NAMALWA (cell line): Measurements from ENCODE around the gene TTC33.
A peak's percentile ranks its signal among the peaks of the same experiment; 100 is the strongest.
"Not testable (repeated sequence)": the region's sequence is repeated elsewhere in the genome, so short reads cannot be mapped to it uniquely, and the experiment has no call there.

ENCODE experiments used
- DNase-seq: peaks from one replicate; pipeline ENCODE4 v3.0.0-alpha.2; 2015; ENCODE audit warnings: low spot score

TTC33 gene

DNA sequence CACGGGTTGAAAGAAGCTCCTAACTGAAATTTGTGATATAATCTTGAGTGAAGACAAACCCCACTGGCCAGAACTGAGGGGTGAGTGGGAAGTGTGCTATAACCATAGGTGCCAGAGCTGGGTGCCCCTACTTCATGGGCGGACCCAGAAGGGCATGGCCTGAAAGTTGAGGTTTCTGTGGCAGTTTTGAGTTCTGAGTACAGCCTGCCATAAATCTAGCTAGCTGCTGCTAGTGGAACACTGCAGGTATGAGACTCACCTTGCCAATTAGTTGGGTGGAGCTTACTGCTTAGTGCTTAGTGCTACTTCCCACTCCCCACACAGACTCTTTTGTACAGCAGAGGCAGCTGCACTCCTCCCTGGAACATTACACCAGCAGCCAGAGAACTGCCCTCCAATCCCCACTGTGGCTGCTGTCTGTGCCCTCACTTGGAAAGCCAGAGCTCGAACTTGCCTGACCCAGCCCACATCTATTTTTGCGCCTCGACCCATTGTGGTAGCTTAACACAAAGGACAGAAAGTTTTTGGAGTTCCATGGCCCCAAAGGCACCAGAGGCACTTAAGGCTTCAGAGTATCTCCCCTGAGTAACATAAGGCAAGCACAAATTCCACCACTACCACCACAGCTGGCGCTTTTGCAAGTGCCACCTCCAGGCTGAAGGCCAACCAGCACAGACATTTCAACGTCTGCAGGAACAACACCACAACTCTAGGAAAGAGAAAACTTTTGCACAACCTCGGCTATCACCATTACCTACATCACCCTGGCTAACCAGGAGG is 103.1 kb downstream of the TTC33 start:
- peak; percentile 18 for DNase-seq

DNA sequence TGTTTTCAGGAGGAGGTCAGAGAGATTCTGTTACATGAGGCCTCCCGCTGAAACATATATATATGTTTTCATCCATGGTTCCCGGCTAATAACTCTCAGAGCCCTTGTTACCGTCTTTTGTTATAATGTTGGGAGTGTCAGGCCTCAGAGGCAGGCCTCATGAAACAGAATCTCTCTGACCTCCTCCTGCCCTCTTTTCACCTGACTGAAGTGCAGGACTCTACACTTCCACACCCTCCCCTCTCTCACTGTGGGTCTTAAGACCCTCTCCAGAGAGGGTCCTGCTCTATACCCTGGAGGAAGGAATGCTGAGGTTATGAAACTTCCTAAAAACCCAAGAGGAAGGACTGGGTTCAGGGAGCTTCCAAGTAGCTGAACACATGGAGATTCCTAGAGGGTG is 104.6 kb downstream of the TTC33 start:
- no peak for DNase-seq

DNA sequence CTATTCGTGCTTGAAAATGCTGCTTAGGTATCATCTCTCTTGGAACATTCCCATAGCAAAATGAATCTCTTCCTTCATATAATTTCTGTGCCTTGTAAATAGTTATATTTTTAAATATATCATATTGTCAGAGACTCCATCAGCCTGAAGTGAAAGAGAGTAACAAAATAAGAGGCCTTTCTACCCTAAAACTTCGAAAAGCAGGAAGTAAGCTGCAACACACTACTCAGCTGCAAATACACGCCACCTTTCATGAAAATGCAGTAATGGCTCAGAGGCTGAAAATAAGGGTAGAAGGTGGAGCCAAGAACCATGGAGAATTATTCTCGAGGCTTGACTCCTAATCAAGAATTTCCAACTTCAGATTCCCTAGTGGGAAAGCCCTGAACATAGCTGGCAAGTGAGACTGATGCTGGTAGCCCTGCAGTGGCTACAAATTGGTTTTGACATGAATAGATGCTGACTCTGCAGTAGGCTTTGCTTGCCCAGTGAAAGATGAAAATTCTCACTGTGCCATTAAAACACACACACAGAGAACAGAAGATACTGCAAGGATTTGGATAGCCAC is 106.2 kb downstream of the TTC33 start:
- DNase-seq: peak; percentile 36

DNA sequence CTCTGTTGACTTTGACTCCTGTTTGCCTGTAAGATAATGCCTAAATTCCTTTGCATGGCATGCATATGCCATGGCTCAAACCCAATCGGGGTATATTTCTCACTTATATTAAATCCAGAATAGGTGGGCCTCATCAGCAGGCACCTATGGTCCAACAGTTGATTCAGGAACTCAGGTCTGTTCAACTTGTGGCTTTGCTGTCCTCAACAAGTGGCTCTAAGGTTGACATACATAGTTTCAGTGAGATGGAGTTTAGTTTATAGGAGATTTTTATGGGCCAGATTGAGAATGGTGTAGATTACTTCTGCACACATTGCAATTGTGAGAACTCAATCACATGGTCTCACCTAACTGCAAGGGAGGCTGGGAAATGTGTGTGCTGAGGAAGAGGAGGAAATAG is 107.6 kb downstream of the TTC33 start:
- no peak for DNase-seq

DNA sequence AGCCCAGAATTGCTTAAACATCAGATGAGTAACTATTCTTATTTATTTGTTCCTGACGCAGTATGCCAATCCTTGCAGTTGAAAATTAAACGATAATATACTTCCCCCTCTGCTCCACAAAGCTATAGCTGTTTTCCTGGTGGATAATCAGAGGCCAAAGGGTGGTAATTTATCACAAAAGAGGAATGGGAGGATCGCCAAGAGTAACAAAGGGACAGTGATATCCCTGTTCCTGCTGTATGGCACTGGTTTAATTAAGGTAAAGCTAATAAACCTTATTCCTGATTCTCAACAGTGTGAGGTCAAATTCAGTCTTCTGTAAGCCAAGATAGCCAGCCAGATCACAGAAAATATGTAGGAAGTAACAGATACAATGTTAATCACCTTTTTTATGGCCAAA is 109.5 kb downstream of the TTC33 start:
- no peak for DNase-seq

DNA sequence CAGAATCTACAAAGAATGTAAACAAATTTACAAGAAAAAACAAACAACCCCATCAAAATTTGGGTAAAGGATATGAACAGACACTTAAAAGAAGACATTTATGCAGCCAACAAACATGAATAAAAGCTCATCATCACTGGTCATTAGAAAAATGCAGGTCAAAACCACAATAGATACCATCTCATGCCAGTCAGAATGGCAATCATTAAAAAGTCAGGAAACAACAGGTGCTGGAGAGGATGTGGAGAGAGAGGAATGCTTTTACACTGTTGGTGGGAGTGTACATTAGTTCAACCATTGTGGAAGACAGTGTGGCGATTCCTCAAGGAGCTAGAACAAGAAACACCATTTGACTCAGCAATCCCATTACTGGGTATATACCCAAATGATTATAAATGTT is 116.2 kb downstream of the TTC33 start:
- DNase-seq: not testable (repeated sequence)

DNA sequence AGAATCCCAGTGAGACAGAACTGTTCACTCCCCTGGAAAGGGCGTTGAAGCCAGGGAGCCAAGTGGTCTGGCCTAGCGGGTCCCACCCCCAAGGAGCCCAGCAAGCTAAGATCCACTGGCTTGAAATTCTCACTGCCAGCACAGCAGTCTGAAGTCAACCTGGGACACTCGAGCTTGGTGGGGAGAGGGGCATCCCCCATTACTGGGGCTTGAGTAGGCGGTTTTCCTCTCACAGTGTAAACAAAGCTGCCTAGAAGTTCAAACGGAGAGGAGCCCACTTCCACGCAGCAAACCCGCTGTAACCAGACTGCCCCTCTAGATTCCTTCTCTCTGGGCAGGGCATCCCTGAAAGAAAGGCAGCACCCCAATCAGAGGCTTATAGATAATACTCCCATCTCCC is 121.2 kb downstream of the TTC33 start:
- DNase-seq: no peak

DNA sequence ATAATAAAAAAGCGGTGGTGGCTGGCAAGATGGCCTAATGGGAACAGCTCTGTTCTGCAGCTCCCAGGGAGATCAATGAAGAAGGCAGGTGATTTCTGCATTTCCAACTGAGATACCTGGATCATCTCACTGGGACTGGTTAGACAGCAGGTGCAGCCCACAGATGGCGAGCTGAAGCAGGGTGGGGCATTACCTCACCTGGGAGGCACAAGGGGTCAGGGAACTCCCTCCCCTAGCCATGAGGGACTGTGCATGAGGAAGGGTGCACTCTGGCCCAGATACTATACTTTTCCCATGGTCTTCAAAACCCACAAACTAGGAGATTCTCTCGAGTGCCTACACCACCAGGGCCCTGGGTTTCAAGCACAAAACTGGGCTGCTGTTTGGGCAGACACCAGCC is 121.6 kb downstream of the TTC33 start:
- no peak for DNase-seq

DNA sequence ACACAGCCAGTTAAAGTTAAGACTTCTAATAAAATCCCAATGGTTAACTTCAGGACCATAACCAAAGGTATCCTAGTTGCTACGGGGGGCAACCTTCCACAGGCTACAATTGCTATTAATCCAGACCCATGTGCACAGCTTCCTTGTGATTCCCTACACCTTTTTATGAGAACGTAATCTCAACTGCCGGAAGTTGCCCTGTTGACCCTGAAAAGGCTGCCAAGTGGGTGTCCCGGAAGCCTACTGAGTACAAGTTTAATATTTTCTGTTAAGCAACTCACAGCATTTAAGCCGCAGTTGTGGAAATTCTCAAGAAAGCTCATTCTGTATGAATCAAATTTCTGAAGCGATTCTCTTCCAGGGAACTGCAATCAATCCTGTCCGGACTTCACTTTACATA is 124.5 kb downstream of the TTC33 start:
- no peak for DNase-seq

DNA sequence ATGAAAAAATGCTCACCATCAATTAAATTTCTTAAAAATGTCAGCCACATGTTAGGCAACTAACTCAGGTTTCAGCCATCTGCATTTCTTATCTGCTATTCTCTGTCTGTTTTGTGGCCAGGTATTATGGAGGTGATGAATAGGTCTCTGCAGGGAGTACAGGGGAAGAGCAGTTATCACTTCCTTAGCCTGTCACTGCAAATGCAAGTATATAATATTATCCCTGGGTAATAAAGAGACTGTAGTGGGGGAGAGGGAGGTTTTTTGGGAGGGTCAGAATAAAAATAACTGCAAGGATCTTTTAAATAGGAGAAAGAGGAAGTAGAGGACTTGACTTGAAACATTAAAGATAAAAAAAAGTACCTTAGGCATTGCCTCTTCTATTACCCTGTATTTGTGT is 125.6 kb downstream of the TTC33 start:
- no peak for DNase-seq

DNA sequence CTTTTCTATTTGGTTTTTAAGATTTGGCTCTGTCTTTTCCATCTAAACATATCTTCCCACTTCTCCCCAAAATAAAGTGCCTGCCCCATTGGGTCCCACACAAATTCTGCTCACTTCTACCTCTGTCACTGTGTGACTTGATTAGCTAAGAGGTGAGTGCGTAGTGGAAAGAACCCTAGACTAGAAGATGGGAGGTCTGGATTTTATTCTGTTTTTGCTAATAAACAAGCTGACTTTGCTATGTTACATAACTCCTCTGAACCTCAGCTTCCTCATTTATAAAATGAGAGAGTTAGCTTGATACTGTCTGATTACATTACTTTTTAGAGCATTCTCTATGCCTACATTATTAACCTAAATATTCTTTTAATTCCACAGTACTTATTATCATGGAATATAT is 127.4 kb downstream of the TTC33 start:
- no peak for DNase-seq

DNA sequence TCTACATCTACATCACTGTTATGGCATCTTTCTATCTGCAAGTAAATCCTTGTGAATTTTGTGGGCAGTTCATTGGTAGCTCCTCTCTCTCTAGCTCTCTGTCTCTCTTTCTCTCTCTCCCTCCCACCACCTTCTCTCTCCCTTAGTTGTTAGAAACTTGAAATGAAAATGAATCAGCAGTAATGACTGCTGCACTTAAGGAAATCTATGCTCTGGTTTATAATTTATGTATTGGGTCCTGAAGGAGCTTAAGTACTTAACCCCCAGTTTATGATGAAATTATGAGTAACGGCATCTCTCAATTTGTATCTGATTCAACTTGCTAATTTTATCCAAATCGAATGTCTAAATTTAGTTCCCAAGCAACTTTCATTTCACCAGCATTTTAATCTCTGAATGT is 128.1 kb downstream of the TTC33 start:
- no peak for DNase-seq

DNA sequence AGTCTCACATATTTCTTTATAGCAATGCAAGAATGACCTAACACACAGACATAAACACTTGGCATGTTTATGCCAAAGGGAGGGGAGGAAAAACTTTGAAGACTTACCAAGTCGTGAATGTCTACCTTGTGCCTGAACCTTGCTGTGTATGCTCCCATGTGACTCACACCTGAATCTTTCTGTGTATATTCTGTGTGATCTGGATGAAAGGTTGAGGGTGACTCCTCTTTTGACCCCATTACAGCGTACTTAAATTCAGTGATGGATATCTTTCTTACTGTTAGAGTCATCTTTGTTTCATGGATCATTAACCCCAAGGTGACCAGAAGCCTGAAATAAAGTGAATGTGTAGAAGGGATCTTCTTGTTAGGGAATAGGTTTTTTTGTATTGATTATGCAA is 129.0 kb downstream of the TTC33 start:
- DNase-seq: no peak

DNA sequence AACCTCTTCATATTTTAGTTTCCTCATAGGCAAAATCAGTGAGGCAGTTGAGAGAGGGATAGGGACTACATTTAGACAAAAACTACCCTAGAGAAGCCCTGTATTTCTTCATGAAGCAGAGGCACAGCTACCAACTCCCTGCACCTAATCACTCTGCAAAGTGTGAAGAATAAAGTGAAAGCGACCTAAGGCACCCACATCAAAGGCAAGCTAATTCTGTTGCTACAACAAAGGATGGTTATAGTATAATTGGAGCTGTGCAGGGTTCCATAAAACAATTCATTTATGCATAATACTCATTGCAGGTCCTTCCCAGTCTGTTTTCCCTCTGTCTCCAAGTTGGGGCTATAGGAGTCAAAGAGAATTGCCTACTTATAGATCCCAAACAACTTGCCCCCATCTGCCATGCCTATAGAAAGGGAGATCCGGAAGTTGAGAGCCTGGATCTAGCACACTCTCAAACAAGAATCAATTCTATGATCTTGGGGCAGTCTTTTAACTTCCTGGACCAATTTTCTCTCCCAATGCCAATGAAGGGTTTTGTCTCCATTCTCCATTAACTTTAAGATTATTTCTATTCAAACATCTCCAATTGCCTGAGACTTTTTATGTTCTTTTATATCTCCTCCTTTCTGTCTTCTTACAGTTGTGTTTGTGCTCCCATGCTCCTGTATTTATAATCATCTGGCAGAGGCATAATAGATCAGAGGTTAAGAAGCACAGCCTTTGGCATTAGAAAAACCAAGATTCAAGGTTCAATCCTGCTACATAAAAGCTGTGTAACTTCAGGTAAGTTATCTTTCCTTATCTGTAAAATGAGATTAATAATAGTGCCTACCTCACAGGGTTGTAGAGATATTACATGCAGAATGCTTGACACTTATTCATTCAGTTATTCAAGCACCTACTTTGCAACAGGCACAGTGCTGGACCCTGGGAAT is 132.0 kb downstream of the TTC33 start:
- no peak for DNase-seq

DNA sequence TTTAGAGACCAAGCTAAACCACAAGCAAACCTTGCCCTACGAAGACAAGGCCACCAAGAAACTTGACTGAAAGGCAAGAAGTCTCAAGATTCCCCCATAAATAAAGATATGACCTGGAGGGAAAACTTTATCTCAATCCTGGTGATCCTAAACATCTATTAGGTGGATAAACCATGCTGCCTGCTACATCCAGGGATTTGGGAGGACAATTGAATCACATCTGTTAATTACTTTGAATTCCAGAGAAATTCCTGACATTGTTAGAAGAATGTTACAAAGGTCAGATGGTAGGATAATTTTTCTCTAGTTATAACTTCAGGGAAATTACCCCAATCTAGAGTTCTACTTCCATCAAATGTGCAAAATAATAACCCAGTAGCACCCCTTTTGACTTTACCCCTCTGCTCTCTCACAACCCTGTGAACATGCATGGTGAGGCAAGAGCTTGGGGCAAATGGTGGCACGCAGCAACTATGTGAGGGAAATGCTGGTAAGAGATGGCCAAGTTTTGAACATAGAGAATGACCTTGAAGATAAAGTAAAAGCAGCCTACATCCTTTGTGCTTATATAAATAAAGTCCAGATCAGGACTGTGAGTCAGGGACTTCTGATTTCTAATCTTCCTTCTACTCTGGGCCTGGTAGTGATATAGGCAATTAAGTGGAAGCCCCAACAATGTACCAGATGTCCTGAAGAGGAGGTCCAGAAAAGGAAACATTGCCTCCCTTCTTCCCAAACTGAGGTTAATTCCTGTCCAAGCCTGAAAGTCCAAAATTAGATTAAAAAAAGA is 133.1 kb downstream of the TTC33 start:
- no peak for DNase-seq

DNA sequence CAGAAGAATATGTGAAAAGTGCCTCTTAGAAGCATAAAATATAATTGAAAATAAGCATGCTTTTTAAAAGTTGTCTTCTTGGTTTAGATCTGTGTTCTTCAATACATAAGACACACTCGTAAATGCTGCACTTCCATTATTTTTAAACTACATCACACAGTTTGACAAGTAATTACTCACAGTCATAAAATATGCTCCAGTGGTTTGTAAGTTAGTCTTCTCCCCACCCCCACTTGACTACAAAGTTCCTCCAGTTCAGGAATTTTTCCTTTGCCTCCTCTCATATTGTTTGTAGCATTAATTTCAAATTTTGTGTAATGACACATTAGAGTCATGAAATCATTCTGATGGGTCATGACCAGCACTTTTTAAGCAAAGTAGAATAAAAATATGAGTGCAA is 136.3 kb downstream of the TTC33 start:
- no peak for DNase-seq

DNA sequence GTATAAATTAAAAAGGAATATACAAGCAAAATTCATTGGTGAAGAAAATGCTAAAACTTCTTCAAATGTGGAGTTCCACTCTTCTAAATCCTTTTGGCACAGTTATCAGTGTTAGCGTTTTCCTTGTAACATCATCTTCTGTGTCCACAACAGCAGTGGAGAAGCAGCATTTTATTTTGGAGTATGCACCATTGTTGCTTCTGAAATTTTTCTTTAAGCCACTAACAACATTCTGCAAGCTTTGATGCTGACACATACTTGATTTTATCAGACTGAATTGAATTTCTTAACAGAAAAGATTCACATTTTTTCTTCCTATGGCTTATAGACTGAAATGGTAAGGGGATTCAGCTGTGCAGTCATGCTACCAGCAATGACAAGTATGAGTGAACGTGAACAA is 136.8 kb downstream of the TTC33 start:
- DNase-seq: no peak

DNA sequence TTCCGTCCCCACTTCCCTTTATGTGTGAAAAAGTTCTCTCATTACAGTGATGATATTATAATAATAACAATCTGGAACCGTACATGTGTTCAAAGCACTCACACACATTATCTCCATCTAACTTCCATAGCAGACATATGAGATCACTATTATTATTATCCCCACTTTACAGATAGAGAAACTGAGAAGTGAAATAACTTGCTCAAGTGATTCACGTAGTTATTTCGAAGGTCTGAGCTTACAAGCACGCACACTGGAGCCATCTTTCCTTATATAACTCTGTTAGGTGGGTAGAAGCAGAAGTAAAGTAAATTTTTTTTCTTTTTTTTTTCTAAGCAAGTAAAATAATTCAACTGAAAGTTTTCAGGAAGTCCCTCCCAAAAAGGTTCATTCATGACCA is 139.0 kb downstream of the TTC33 start:
- DNase-seq: no peak

DNA sequence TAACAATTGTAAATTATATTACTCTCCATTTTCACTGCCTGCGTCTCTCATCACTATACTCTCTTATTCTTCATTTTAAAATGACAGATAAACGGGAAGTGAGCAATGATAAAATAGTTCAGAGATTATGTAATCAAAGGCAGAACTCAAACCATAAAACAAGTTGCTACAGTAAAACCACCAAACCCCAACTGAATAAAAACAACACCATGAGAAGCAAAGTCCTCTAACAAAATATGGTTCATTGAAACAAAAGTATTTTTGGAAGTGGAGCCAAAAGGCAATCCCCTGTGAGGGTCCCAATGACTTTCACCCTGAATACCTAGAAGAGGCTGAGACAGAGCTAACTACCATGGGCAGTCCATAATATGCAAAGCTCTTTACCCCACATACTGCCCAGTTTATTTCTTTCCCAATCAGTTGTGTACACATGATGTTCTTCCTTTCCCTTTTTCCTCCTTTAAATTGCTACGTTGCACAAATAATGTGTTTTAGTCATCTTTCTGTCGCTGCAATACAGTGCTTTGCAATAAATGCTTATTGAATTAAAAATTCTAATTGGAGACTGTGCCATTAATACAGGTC is 140.1 kb downstream of the TTC33 start:
- no peak for DNase-seq

DNA sequence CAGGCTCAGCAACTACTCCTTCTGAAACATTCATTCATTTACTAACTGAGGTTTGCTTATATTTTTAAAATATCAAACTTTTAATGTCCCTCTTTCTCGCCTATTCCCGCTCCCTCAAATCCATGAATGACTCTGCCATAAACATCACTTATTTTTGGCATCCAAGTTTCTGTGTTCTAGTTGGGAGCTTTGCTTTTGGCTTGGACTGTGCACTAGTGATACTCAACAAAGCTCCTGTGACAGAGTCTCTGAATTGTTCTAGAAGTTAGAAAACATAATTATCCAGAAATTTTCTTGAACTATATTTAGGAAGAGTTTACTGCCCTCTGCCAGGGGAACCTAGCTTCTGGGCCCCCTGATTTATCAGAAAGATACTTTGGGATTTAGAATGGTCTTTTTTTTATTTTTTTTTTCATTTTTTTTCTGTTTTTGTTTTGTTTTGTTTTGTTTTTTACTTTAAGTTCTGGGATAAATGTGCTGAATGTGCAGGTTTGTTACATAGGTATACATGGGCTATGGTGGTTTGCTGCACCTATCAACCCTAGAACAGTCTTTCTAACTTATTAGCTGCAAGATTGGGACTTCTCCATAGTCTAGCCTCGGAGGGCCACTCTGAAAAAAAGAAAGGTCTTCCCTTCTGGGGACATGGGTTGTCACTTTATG is 140.7 kb downstream of the TTC33 start:
- DNase-seq: no peak

DNA sequence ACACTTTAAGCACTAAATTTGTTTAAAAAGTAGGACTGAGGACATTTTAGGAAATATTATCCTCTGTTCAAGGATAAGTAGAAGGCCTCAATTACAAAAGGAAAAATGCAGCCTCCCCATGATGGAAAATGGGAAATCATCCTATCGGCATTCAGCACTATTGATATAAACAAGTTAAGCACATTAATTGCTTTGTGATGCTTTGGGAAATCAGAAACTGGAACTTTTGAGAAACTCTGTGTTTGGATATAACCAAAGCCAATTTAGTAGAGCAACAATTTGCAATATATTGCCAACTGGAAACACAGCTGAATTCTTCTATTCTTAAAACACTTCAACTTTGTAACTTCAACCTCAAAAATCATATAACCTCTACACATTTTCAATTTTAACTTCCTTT is 141.3 kb downstream of the TTC33 start:
- no peak for DNase-seq
